A549 (cell line): Measurements from ENCODE around the gene TM4SF20. TPM values are rescaled to one million over a fixed set of nuclear protein-coding genes. Genes with fewer than 3 reads are reported as not detected.
A peak's percentile ranks its signal among the peaks of the same experiment; 100 is the strongest.

ENCODE experiments used
- ATAC-seq, 2 experiments: fragments of 200-7000 bp in 1 of 2; fragments of >200 bp in 1 of 2; cut with Nextera tagmentation in 1 of 2; cut with Tn5 transposase in 1 of 2; 3 replicates each; pipeline versions ENCODE4 v1.8.0 to v1.9.1; 2018 to 2020; ENCODE audit warnings: mild to moderate bottlenecking in 1 of 2, moderate library complexity in 1 of 2
- CTCF ChIA-PET: fragments of 300-600 bp; sonication (Branson Sonifier 250); formaldehyde crosslinking; extraction: SDS; loops from one replicate; lab custom pipeline; 2021; ENCODE audit warnings: antibody characterized with exemption, inconsistent platforms; lab: Yijun Ruan, JAX
- POLR2A ChIA-PET: fragments of 350-600 bp; formaldehyde crosslinking; extraction: SDS; loops from one replicate; lab custom pipeline; 2021; ENCODE audit warnings: antibody characterized with exemption, inconsistent platforms; lab: Yijun Ruan, JAX
- DNase-seq, 2 experiments: peaks; one replicate each; pipeline versions ENCODE4 v3.0.0 to v3.0.0-alpha.2; 2011 to 2016; ENCODE audit warnings: low read depth in 1 of 2, low spot score in 1 of 2
- FAIRE-seq: peaks from 2 replicates; lab custom pipeline; 2011; peaks lifted over from hg19 to GRCh38; lab: Jason Lieb, UNC
- H3K27ac ChIP-seq, 2 experiments: fragments of >200 bp; sonication (Bioruptor Twin); formaldehyde crosslinking; 3 replicates each; pipeline ENCODE4 v1.5.1; 2016 to 2017
- H3K4me1 ChIP-seq: fragments of >200 bp; sonication (Bioruptor Twin); formaldehyde crosslinking; 3 replicates; pipeline ENCODE4 v1.6.1; 2016
- H3K4me2 ChIP-seq: fragments of >200 bp; sonication (Bioruptor Twin); formaldehyde crosslinking; 3 replicates; pipeline ENCODE4 v1.6.1; 2016
- H3K4me3 ChIP-seq: fragments of >200 bp; sonication (Bioruptor Twin); formaldehyde crosslinking; 3 replicates; pipeline ENCODE4 v1.5.1; 2016
- H3K9me3 ChIP-seq: fragments of >200 bp; sonication (Bioruptor Twin); formaldehyde crosslinking; 3 replicates; pipeline ENCODE4 v1.6.1; 2016
- CTCF ChIP-seq: fragments of >200 bp; sonication (Bioruptor Twin); formaldehyde crosslinking; IDR thresholded peaks from 3 replicates; pipeline ENCODE4 v1.5.1; 2016
- EHF ChIP-seq: fragments of 250-450 bp; sonication (Bioruptor Pico); IDR thresholded peaks from 2 replicates; pipeline ENCODE4 v1.5.0; 2020; ENCODE audit warnings: mild to moderate bottlenecking
- EHMT2 ChIP-seq: fragments of 200-600 bp; sonication (generic); IDR thresholded peaks from 2 replicates; pipeline ENCODE4 v1.6.1; 2016; ENCODE audit warnings: antibody characterized with exemption, low read depth, mild to moderate bottlenecking, moderate library complexity
- FOSL2 ChIP-seq, 2 experiments: fragments of 450-650 bp in 1 of 2; fragments of >200 bp in 1 of 2; sonication (Bioruptor Twin) in 1 of 2; formaldehyde crosslinking; IDR thresholded peaks; 2 replicates each; pipeline versions ENCODE4 v1.5.0 to v1.6.1; 2016 to 2020; ENCODE audit warnings: mild to moderate bottlenecking in 1 of 2, moderate library complexity in 1 of 2
- HEYL ChIP-seq: fragments of 250-450 bp; sonication (Bioruptor Pico); IDR thresholded peaks from 2 replicates; pipeline ENCODE4 v1.8.0; 2021; ENCODE audit warnings: mild to moderate bottlenecking, moderate library complexity
- HOXA7 ChIP-seq: fragments of 250-450 bp; sonication (Bioruptor Pico); IDR thresholded peaks from 2 replicates; pipeline ENCODE4 v1.5.0; 2020; ENCODE audit warnings: mild to moderate bottlenecking, moderate library complexity
- HOXB5 ChIP-seq: fragments of 250-450 bp; sonication (Bioruptor Pico); IDR thresholded peaks from 2 replicates; pipeline ENCODE4 v1.5.0; 2020; ENCODE audit warnings: mild to moderate bottlenecking, moderate library complexity
- KDM1A ChIP-seq: fragments of 200-600 bp; sonication (generic); IDR thresholded peaks from 2 replicates; pipeline ENCODE4 v1.6.1; 2016; ENCODE audit warnings: low read depth, mild to moderate bottlenecking
- MAFK ChIP-seq: fragments of 450-650 bp; IDR thresholded peaks from 2 replicates; pipeline ENCODE4 v1.6.1; 2014; ENCODE audit not compliant: partially characterized antibody
- MYC ChIP-seq: IDR thresholded peaks from 2 replicates; pipeline ENCODE4 v1.6.1; 2012; ENCODE audit warnings: mild to moderate bottlenecking, inconsistent platforms, low read length, improper control_type of control experiment, borderline replicate concordance
- NPAS2 ChIP-seq: fragments of 250-450 bp; sonication (Bioruptor Pico); IDR thresholded peaks from 2 replicates; pipeline ENCODE4 v1.8.0; 2022; ENCODE audit warnings: mild to moderate bottlenecking, moderate library complexity, borderline replicate concordance
- RNF2 ChIP-seq: fragments of 200-600 bp; sonication (generic); IDR thresholded peaks from 2 replicates; pipeline ENCODE4 v1.6.1; 2016; ENCODE audit warnings: low read depth, mild to moderate bottlenecking, antibody characterized with exemption, moderate library complexity, borderline replicate concordance
- USF2 ChIP-seq: fragments of 450-650 bp; IDR thresholded peaks from 2 replicates; pipeline ENCODE4 v1.6.1; 2014; ENCODE audit warnings: antibody characterized with exemption
- ZC3H11A ChIP-seq: fragments of 450-650 bp; IDR thresholded peaks from 2 replicates; pipeline ENCODE4 v1.6.1; 2014; ENCODE audit warnings: antibody characterized with exemption, mild to moderate bottlenecking
- ZNF302 ChIP-seq: fragments of 250-450 bp; sonication (Bioruptor Pico); IDR thresholded peaks from 2 replicates; pipeline ENCODE4 v1.9.0; 2021; ENCODE audit warnings: inconsistent platforms, mild to moderate bottlenecking, moderate library complexity
- WGBS: methylation state at CpG from one replicate; pipeline ENCODE4 v1.1.6; 2017; ENCODE audit errors: missing lambda C conversion rate; 5-methylcytosine and 5-hydroxymethylcytosine counted together
- polyA plus RNA-seq, 4 experiments: library from polyadenylated mRNA; depleted of rRNA in 3 of 4; stranded (reverse); fragments of >200 nt; fragmentation: RNase III in 1 of 4; extraction: RNeasy Plus Mini Kit Qiagen cat#74134 plus additional on column Dnase treatment in 1 of 4; gene quantifications; 2 replicates in 3 of 4; 3 replicates in 1 of 4; pipeline ENCODE4 v1.2.3, GENCODE V29; 2011 to 2017
- TF ChIP-seq, protein P1 (sequence below): fragments of 250-450 bp; sonication (Bioruptor Pico); IDR thresholded peaks from 2 replicates; pipeline ENCODE4 v1.5.0; 2021; ENCODE audit warnings: mild to moderate bottlenecking, moderate library complexity, borderline replicate concordance

Gene TM4SF20
- polyA plus RNA-seq, 2 of the 4 experiments (the other 2 are of a cell fraction) = 59.3 to 136 TPM

DNA sequence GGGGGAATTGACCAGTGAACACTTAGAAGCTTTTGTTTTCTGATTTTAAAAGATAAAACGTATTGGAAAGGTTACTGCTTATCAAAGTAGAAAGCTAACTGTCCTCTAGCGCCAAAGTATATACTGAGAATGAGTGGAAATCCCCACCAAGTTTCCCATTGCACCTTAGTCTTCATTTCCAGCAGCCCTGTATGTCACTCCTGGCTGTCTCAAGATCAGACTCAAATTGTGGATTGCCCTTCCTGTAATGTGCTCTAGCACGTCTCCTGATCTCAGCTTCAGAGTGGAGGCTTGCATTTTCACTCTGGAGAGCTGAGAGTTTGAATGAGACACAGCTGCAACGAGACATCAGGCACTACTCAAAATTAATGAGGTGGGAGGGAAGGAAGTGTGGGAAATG is 27.5 kb downstream of the TM4SF20 start:
- no peak for ATAC-seq
- Histone ChIP-seq H3K4me2 (no peak overlapping the region), H3K4me1 (peaks cover 19% of the 10 kb centered on the region), H3K4me3 (no peak overlapping the region), H3K27ac (peak overlapping the region in 1 of 2 experiments; percentile 27; a peak in 1 of 6 replicates), H3K9me3 (no peaks in the 10 kb centered on the region)
- no peak for DNase-seq
- WGBS = 72% methylated on average over 4 of the region's 4 CpGs
- FAIRE-seq = no peak
- CTCF ChIA-PET = no interaction called here
- TF ChIP-seq NPAS2 (CRISPR knock-in tag) = no peak
- TF ChIP-seq, protein P1, sequence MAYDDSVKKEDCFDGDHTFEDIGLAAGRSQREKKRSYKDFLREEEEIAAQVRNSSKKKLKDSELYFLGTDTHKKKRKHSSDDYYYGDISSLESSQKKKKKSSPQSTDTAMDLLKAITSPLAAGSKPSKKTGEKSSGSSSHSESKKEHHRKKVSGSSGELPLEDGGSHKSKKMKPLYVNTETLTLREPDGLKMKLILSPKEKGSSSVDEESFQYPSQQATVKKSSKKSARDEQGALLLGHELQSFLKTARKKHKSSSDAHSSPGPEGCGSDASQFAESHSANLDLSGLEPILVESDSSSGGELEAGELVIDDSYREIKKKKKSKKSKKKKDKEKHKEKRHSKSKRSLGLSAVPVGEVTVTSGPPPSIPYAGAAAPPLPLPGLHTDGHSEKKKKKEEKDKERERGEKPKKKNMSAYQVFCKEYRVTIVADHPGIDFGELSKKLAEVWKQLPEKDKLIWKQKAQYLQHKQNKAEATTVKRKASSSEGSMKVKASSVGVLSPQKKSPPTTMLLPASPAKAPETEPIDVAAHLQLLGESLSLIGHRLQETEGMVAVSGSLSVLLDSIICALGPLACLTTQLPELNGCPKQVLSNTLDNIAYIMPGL (CRISPR knock-in tag) = no peak
- TF ChIP-seq, all 56 proteins: peak for 0
- POLR2A ChIA-PET = no interaction called here

GRCh38 chr2:227349989-227350612 is 29.0 kb downstream of the TM4SF20 start:
- H3K4me2 ChIP-seq = no peak overlapping the region
- peaks cover 19% of the 10 kb centered on the region for H3K4me1 ChIP-seq
- H3K4me3 ChIP-seq = no peak overlapping the region
- no peak for DNase-seq
- CTCF ChIA-PET = interaction anchor here (0.5 to 1.0 kb wide), 3 partner anchors 17 to 1882 kb away, joined by 3 read pairs; no protein-coding TSS in a partner anchor
- no peak for TF ChIP-seq FOSL2 (IDR thresholded peaks at IDR 0.05)
- TF ChIP-seq FOSL2 (CRISPR knock-in tag; IDR thresholded peaks at IDR 0.05) = peak; percentile 53; the same call in 1 of the 2 replicates
- no peak for TF ChIP-seq EHF (CRISPR knock-in tag)
- TF ChIP-seq, all 56 proteins: peak for 1
- 71% methylated on average over 7 of the region's 7 CpGs for WGBS
- Histone ChIP-seq H3K27ac (no peak overlapping the region), H3K9me3 (no peaks in the 10 kb centered on the region)
- FAIRE-seq = no peak
- POLR2A ChIA-PET = no interaction called here
- ATAC-seq = no peak

DNA sequence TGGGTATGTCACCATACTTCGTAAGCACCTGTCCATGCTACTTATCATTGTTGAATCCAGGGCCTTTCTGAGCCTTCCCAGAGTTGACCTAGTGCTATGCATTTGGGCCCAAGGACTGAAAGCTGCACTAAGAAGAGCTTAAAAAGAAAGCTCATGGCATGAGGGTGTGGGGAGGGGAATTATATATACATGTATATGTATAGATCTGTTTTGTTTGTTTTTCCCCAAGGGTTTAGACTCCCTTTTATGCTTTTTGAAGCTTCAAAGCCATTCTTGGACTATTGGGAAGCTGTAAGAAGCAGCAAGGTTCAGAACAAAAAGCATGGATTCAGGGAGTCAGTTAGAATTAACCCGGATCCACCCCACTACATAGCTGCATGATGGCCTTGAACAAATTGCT is 30.8 kb downstream of the TM4SF20 start:
- Histone ChIP-seq H3K4me2 (no peak overlapping the region), H3K27ac (peak overlapping the region in 1 of 2 experiments; percentile 34; a peak in 1 of 6 replicates), H3K4me1 (peaks cover 19% of the 10 kb centered on the region), H3K4me3 (no peak overlapping the region), H3K9me3 (no peaks in the 10 kb centered on the region)
- no peak for FAIRE-seq
- ChIA-PET POLR2A (no interaction called here), CTCF (interaction anchor here (1.0 to 2.0 kb wide), 8 partner anchors 9 to 418 kb away, joined by 3 to 7 read pairs (median 4); partner anchors contain the start of gene TM4SF20)
- no peak for ATAC-seq
- WGBS = 98% methylated on average over 2 of the region's 2 CpGs
- DNase-seq = no peak
- no peak for TF ChIP-seq HOXB5 (CRISPR knock-in tag)
- no peak for TF ChIP-seq KDM1A
- TF ChIP-seq USF2 = no peak
- TF ChIP-seq ZC3H11A = no peak
- TF ChIP-seq MYC = no peak
- no peak for TF ChIP-seq RNF2
- no peak for TF ChIP-seq ZNF302
- no peak for TF ChIP-seq EHMT2
- no peak for TF ChIP-seq HEYL (CRISPR knock-in tag)

DNA sequence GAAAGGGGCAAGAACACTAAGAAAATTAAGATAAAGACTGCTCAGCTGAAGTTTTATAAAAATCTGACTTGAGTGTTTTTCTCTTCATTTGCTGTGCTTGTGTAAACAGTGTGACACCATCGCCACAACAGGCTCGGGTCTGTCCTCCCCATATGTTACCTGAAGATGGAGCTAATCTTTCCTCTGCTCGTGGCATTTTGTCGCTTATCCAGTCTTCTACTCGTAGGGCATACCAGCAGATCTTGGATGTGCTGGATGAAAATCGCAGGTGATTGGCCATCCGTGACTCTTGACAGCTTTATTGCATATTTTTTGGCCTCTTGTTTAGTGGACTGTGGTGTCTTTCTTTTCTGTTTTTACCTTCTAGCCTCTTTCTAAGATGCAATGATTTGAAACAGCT is 32.0 kb downstream of the TM4SF20 start:
- peak in 1 of 2 experiments; percentile 49 for DNase-seq
- peak; percentile 11; the same call in 1 of the 3 replicates for TF ChIP-seq CTCF
- TF ChIP-seq MAFK = no peak
- TF ChIP-seq HOXA7 (CRISPR knock-in tag) = no peak
- Histone ChIP-seq H3K9me3 (no peaks in the 10 kb centered on the region), H3K27ac (no peak overlapping the region), H3K4me3 (no peak overlapping the region), H3K4me2 (no peak overlapping the region), H3K4me1 (peaks cover 19% of the 10 kb centered on the region)
- peak; percentile 83 to 84 for ATAC-seq
- CTCF ChIA-PET = interaction anchor here (0.9 to 2.0 kb wide), 4 partner anchors 12 to 419 kb away, joined by 3 to 7 read pairs (median 4); partner anchors contain the start of gene TM4SF20
- FAIRE-seq = no peak
- WGBS = 62% methylated on average over 7 of the region's 7 CpGs
- POLR2A ChIA-PET = no interaction called here
